Endometrium (tissue), 2 donors: ENCODE measurements around the gene FARS2.

Experiments
- FAIRE-seq: peaks from 2 replicates; lab custom pipeline; 2012; peaks lifted over from hg19 to GRCh38; lab: Jason Lieb, UNC
- donor health status: control.
- donor health status: control.

FARS2 gene

GRCh38 chr6:5587648-5588047, 326.3 kb downstream of the FARS2 start:
- FAIRE-seq, result no peak

- FAIRE-seq, result no peak
Observed at GRCh38 chr6:5589422-5590141, 328.3 kb downstream of the FARS2 start.

GRCh38 chr6:5590187-5590586, 328.9 kb downstream of the FARS2 start:
- FAIRE-seq, result no peak

DNA sequence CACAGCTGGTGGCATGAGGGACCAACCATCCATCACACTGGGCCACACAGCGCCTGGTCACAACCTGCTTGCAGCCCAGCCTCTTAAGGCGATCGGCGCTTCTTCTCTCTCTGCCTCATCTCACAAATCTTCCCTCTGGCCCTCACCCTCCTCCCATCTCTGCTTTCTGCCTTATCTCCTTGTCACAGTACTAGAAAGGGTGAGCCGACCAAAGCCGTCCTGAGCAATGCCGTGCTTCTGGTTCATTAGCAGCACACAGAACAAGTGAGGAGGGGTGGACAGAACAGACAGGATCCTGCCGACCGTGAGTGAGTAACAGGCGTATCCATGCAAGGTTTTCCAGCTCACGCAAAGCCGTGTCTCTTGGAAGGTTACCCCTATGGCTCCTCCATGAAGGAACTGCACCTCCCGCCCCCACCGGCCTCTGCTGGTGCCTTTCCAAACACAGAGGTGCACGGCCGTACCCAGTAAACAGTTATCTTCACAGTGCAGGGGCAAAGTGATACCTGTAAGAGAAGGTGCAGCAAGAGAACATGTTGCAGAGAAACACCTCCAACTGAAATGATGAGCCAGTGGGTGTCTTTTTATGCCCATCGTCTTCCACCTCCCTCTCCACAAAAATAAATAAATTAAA, 331.7 kb downstream of the FARS2 start:
- no peak for FAIRE-seq

DNA sequence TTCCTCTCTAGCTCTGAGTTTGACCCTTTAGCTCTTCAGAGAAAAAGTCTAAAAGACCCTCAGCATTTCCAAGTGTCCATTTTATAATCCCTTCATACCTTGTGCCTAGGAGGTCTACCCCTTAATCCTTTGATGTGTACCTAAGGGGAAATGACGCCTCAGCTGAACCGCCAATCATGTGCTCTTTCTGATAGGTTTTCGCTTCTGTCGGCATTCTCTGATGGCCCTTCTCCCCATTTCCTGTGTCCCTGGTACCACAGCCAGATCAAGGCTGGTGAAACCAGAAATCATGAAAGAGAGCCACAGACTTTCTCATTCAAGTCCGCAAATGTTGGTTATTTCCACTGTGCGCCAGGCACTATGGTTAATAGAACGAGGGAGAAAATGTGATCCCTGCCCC, 333.9 kb downstream of the FARS2 start:
- no peak for FAIRE-seq

DNA sequence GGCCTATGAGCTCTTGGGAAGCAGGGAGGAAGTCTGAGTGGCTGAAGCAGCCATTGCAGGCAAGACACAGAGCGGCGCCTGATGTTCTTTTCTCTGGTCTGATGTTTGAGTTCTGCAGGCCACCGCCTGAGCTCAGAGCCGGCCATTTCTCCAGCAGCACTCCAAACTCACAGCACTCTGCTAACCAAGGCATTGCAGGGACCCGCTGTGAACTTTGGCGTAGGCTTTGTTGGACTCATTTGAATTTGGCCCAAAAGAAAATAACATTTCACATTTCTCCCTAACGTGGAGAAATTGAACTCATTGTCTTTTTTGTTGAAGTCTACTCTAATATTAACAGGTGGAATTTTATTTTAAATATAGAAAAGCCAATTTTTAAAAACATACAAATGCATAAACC, 336.1 kb downstream of the FARS2 start:
- FAIRE-seq, result no peak

DNA sequence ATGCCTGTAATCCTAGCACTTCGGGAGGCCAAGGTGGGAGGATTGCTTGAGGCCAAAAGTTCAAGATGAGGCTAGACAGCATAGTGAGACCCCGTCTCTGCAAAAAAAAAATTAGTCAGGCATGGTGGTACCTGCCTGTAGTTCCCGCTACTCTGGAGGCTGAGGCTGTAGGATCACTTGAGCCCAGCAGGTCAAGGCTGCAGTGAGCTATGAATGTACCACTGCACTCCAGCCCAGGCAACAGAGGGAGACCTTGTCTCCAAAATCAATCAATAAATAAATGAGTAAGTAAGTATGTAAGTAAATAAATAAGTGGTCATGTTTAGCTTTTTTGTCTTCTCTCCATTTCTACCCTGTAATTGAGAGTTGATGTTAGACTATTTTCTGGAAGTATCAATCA, 336.8 kb downstream of the FARS2 start:
- no peak for FAIRE-seq

DNA sequence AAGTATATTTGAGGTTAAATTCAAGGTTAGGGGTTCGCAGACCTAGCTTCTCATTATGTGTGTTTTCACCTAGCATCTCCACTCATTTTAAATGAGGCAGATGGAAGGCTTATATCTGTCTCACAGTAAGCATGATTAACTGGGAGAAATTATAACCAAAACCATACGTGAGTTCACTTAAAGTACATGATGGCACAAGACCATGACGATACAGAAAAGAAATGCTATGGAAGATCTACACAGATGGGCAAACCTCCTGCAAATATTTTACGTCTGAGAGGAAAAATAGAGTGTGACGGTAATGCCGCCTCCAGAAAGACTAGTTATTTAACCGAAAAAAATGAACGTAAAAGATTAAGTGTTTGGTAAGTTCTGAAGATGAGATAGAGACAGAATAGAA, 337.8 kb downstream of the FARS2 start:
- no peak for FAIRE-seq

DNA sequence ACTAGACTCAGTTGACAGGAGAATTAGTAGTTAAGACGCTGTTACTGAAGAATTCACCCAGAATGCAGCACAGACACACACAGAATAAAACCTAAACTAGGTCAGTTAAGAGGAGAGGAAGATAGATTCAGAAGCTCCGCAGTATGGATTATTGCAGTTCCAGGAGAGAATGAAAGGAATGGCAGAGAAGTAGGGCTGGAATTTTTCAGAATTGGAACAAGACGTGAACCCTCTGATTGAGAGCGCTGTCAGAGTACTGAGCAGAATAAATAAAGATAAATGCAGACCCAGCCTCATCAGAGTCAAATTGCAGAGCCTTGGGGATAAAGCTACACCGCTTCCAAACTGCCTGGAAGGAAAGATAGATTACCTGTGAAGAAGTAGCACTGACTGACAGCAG, 344.6 kb downstream of the FARS2 start:
- no peak for FAIRE-seq

- no peak for FAIRE-seq
Observed at GRCh38 chr6:5606546-5606945, 345.2 kb downstream of the FARS2 start.

DNA sequence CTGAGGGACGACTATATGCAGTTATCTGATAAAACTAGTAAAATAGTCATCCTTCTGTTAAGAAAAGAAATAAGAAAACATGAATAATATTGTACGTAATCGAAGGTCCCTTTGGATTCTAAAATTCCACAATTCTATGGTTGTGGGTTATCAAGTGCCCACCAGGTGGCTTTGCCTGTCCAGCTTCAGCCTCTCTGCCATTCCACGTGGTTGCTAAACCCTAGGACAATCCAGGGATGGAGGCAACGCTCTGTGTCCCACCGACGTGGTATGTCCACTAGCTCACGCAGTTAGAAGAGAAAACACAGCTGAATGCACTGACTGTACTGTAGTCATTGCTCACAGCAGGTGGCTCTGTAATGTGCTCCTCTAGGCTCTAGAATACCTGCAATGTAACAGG, 349.3 kb downstream of the FARS2 start:
- no peak for FAIRE-seq

GRCh38 chr6:5617179-5617578, 355.9 kb downstream of the FARS2 start:
- no peak for FAIRE-seq

GRCh38 chr6:5619249-5619648, 357.9 kb downstream of the FARS2 start:
- no peak for FAIRE-seq

DNA sequence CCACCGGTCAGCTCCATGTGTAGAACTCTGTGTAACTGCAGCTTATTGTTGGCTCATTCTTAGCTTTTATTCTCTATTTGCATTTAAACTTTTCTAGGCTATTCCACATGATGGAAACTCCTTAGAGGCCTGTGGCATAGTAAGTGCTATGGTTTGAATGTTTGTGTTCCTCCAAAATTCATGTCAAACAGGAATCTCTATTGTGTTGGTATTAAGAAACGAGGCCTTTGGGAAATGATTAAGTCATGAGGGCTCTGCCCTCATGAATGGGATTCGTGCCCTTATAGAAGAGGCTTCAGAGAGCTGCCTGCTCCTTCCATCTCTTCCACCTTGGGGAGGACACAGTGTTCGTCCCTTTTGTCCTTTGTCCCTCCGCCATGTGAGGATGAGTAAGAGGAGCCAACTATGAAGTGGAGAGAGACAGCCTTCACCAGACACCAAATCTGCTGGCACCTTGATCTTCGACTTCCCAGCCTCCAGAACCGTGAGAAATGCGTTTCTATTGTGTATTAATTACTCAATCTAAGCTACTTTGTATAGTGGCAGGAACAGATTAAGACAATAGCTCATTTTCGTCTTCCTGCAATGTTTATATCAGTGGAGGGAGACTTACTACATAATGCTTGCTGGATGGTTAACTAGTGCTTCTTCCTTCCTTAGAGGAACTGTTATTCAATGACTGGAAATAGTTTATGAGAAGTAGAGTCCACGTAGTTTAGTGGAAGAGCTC, 361.1 kb downstream of the FARS2 start:
- FAIRE-seq, result no peak

DNA sequence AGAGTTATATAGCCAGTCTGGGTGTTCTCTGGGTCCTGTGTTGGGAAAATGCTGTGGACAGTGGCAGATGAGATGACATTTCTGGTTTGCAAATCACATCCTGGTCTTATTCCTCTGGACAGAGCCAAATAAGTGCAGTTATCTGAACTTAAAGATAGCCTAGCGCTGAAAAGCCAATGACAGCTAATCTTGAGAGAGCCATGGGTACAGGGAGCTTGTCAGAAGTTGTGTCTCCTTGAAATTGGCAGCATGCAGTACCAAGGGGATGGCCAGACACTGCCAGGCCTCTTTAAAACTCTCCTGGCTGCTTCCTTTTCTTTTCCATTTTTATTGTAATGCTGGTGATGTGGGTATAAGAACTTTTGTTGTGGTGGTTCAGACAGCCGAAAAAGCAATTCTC, 362.5 kb downstream of the FARS2 start:
- FAIRE-seq, result no peak

GRCh38 chr6:5624256-5624655, 362.9 kb downstream of the FARS2 start:
- no peak for FAIRE-seq

DNA sequence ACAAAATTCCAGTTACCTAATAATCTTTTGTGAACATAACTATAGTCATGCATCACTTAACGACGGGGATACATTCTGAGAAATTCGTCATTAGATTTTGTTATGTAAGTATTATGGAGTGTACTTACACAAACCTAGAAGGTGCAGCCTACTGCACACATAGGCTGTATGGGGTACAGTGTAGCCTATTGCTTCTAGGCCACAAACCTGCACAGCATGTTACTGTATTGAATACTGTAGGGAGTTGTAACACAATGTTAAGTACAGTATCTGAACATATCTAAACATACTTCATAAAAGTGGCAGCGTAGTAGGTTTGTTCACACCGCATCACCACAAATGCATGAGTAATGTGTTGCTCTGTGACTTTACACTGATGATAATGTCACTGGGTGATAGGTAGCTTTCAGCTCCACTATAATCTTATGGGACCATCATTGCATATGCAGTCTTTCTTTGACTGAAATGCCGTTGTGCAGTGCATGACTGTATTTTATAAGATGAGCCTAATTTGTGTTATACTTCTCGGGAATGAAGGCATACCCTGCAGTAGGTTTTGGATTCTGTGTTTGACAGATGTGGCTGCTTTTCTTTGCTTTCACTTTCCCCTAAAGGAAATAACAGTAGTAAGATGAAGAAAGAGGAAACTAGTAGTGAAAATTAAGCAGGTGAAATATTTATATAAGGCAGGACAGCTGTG, 365.6 kb downstream of the FARS2 start:
- FAIRE-seq, result no peak

DNA sequence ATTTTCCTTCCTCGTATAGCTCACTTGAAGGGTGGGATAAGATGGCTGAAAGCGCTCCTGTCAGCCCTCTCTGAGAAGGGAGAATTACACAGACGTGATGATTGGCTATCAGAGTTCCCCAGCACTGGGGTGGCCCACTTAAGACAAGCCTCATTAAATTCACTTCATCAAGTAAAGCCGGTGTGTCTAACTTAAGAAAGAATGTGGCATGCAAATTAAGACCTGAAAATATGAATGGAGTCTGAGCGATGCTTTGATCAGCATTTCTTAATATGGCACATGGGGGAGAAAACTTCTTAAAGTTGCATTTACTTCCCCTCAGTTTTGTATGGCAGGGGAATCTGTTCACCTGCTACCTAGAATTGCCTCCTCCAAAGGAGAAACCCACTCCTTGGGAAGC, 369.3 kb downstream of the FARS2 start:
- no peak for FAIRE-seq

DNA sequence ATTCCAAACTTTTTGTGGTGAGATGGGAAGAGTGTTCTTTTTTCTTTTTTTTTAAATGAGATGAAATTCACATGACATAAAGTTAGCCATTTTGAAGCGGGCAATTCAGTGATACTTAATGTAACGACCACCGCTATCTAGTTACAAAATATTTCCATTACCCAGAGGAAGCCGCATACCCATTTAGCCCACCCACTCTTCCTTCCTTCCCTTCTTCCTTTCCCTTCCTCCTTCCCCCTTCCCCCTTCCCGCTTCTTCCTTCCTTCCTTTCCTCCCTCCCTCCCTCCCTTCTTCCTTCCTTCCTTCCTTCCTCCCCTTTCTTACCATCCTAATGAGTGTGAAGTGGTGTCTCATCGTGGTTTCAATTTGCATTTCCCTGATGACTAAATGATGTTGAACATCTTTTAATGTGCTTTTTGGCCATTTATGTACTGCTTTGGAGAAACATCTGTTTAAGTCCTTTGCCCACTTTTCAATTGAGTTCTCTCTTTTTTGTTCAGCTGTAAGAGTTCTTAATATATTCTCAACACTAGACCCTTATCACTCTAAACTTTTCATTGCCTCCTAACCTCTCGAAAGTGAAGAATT, 371.1 kb downstream of the FARS2 start:
- no peak for FAIRE-seq

DNA sequence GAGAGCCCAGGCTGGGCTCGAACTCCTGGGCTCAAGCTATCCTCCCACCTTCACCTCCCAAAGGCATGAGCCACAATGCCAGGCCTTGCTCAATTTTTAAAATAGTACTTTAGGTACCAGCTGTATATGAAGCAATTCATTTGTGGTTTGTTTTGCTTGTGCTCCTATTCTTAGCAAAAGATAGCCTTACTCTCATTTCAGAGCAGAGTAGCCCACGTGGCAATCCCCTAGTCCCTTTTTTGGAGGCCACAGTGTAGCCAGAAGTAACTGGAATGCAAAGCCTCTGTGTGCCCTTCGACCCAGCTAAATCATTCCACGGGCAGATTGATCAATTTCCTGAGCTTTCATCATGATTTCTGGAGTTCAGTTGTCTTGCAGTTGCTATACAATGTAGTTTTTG, 373.2 kb downstream of the FARS2 start:
- FAIRE-seq, result no peak

- FAIRE-seq, result no peak
Observed at GRCh38 chr6:5636210-5637030, 375.1 kb downstream of the FARS2 start.

DNA sequence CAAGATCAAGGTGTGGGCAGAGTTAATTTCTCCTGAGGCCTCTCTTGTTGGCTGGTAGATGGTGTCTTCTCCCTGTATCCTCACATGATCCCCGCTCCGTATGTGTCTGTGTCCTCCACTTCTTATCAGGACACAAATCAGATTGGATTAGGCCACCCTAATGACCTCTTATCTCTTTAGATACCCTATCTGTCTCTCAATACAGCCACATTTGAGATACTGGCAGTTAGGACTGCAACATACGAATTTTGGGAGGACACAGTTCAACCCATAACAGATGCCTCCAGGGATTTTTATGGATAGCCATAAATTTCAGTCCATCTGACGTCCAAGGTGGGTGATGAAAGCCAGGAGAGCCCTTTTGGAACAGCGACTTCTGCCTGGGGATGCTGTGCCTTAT, 376.4 kb downstream of the FARS2 start:
- FAIRE-seq, result no peak
